RWPE2 (cell line): ENCODE measurements around the gene PSEN1.

Experiments
- ATAC-seq: fragments of 200-7000 bp; cut with Tn5 transposase; 3 replicates; pipeline ENCODE4 v1.9.1; 2021; ENCODE audit warnings: low read depth
- DNase-seq: peaks from one replicate; pipeline ENCODE4 v3.0.0-alpha.2; 2020; ENCODE audit warnings: low spot score
- H3K27ac ChIP-seq: fragments of 450-650 bp; 2 replicates; pipeline ENCODE4 v1.5.1; 2017; ENCODE audit warnings: mild to moderate bottlenecking; ENCODE audit not compliant: poor library complexity, severe bottlenecking
- H3K27me3 ChIP-seq: fragments of 250-450 bp; sonication (Bioruptor Pico); 2 replicates; pipeline ENCODE4 v1.5.1; 2021; ENCODE audit warnings: mild to moderate bottlenecking, moderate library complexity; ENCODE audit not compliant: insufficient read depth, poor library complexity, severe bottlenecking
- H3K36me3 ChIP-seq: fragments of 250-450 bp; sonication (Bioruptor Pico); 2 replicates; pipeline ENCODE4 v1.5.1; 2020; ENCODE audit warnings: low read depth, mild to moderate bottlenecking, moderate library complexity
- H3K4me1 ChIP-seq: fragments of 250-450 bp; sonication (Bioruptor Pico); 2 replicates; pipeline ENCODE4 v1.5.1; 2021; ENCODE audit warnings: mild to moderate bottlenecking, moderate library complexity; ENCODE audit not compliant: insufficient read depth, poor library complexity, severe bottlenecking
- H3K4me3 ChIP-seq: fragments of 250-450 bp; sonication (Bioruptor Pico); 2 replicates; pipeline ENCODE4 v1.5.1; 2021; ENCODE audit warnings: mild to moderate bottlenecking, moderate library complexity; ENCODE audit not compliant: severe bottlenecking
- H3K9me3 ChIP-seq: fragments of 250-450 bp; sonication (Bioruptor Pico); 2 replicates; pipeline ENCODE4 v1.5.1; 2021; ENCODE audit warnings: mild to moderate bottlenecking, moderate library complexity; ENCODE audit not compliant: severe bottlenecking
- CTCF ChIP-seq: fragments of 450-650 bp; IDR thresholded peaks from one replicate; pipeline ENCODE4 v1.5.1; 2017; ENCODE audit warnings: mild to moderate bottlenecking, moderate library complexity; ENCODE audit not compliant: poor library complexity, severe bottlenecking

The PSEN1 gene

GRCh38 chr14:73269729-73270531, 133.6 kb downstream of the PSEN1 start:
- DNase-seq, result no peak
- no peak for TF ChIP-seq CTCF
- H3K4me3 ChIP-seq, result peak overlapping the region; percentile 11

GRCh38 chr14:73272393-73272792, 136.1 kb downstream of the PSEN1 start:
- ATAC-seq (no peak), DNase-seq (no peak)
- no peaks in the 10 kb centered on the region for H3K9me3 ChIP-seq
- H3K36me3 ChIP-seq, result peaks cover 27% of the 10 kb centered on the region
- no peak overlapping the region for H3K27ac ChIP-seq
- H3K27me3 ChIP-seq, result no peaks in the 10 kb centered on the region
- no peaks in the 10 kb centered on the region for H3K4me1 ChIP-seq
- no peak overlapping the region for H3K4me3 ChIP-seq
- no peak for TF ChIP-seq CTCF

More at GRCh38 chr14:73269729-73270531, 133.6 kb downstream of the PSEN1 start:
- Histone ChIP-seq H3K27me3 (no peaks in the 10 kb centered on the region), H3K27ac (no peak overlapping the region), H3K9me3 (no peaks in the 10 kb centered on the region), H3K36me3 (peaks cover 2% of the 10 kb centered on the region; the same call in 1 of the 2 replicates), H3K4me1 (no peaks in the 10 kb centered on the region)
- ATAC-seq, result peak; percentile 50
